ENCODE measurements around the gene NMT1.

DNA sequence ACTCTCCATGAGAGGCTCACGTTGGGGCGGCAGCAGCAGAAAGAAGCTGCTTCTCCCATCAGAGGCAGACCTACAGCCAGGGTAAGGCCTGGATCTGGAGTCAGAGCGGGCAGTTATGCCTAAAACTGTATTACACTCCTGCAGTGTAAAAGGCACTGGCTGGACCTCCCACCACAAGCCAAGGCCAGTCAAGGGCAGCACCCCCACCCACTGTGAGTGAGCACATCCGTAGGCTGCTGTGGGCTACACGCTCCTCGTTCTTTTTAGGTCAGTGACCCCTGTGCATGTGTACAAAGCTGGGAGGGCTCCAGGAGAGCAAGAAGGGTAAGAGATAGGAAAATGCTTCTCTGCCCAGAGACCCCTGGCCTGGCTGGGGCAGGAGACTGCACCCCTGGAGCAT, 30.4 kb upstream of the NMT1 start:
- TF ChIP-seq POLR2A (IDR thresholded peaks at IDR 0.05) (no peak), POLR2AphosphoS5 (IDR thresholded peaks at IDR 0.05) (no peak)

Measured in prostate gland (tissue), 1 donor.